ENCODE results near the gene RCVRN.

GRCh38 chr17:9953492-9953891, 48.4 kb upstream of the RCVRN start:
- no peak for TF ChIP-seq POLR2A (IDR thresholded peaks at IDR 0.05)
- TF ChIP-seq CTCF (IDR thresholded peaks at IDR 0.05), result no peak

Data from adrenal gland (tissue), 5 donors.